ENCODE measurements around the gene CHAT.
A peak's percentile ranks its signal among the peaks of the same experiment; 100 is the strongest.

The CHAT gene

DNA sequence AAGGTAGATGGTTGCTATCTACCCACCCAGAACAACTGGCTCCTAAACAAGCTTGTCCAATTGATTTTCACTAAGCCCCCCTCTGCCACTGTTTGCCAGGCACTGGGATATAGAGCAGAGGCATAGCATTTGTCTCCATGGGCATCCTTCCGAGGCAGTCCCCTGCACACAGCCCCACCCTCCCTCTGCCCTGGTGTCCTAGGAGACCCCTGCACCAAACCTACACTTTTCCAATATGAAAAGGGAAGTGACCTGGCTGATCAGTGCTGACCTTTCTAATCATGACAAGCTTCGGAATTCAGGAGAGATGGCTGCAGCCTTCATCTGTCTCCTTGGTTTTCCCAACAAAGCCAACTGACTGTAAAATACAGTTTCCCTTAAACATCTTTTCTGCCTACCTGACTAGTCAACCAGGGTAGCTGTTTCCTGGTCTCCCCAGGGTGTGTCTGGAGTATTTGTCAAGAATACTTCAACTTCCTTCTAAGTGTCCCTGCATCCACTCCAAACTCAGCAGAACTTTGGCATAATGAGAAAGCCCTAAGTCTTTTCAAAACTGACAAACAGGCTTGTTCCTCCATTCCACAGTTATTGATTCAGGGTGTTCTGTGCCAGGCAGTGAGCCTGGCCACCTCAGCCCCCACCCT is 11.3 kb upstream of the CHAT start:
- Histone ChIP-seq H3K9ac (ENCODE audit: low read depth, low read length) (no peak overlapping the region), H3K36me3 (ENCODE audit: insufficient read depth, low read length) (no peaks in the 10 kb centered on the region), H3K9me3 (ENCODE audit: control insufficient read depth, insufficient read depth, low read length) (no peaks in the 10 kb centered on the region), H3K4me1 (ENCODE audit: insufficient read depth, low read length) (no peaks in the 10 kb centered on the region)

DNA sequence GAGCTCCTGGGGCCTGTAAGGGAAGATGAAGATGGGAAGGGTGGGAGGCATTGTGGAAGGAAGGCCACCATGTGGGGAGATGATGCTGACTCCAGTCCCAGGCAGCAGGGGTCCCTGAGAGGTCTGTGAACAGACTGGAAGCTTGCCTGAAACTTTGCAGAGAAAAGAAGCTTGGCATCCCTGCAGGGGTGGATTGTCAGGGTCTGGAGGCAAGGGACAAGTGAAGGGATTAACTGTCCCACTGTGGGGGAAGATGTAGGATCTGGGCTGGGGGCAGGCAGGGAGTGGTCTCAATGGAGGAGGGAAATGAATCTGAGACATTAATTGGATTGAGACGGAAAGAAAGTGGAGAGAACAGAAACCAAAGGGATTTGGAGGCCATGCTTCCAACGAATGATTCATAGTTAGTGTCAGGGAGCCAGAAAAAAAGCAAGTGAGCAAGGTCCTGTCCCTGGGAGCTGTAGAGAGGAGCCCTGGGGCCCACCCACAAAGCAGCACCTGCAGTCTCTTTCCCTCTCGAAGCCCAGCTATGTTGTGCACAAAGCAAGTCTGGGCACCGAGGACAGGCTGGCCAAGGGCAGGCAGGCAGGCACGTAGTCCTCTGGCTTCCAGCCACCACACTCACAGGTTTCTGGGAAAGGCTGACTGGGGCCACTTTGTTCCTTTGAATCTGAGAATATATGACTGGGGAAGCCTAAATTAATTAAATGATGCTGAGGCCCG is 8.5 kb upstream of the CHAT start:
- Histone ChIP-seq H3K4me1 (ENCODE audit: insufficient read depth, low read length) (no peaks in the 10 kb centered on the region), H3K9ac (ENCODE audit: low read depth, low read length) (no peak overlapping the region), H3K9me3 (ENCODE audit: control insufficient read depth, insufficient read depth, low read length) (no peaks in the 10 kb centered on the region), H3K36me3 (ENCODE audit: insufficient read depth, low read length) (no peaks in the 10 kb centered on the region)

DNA sequence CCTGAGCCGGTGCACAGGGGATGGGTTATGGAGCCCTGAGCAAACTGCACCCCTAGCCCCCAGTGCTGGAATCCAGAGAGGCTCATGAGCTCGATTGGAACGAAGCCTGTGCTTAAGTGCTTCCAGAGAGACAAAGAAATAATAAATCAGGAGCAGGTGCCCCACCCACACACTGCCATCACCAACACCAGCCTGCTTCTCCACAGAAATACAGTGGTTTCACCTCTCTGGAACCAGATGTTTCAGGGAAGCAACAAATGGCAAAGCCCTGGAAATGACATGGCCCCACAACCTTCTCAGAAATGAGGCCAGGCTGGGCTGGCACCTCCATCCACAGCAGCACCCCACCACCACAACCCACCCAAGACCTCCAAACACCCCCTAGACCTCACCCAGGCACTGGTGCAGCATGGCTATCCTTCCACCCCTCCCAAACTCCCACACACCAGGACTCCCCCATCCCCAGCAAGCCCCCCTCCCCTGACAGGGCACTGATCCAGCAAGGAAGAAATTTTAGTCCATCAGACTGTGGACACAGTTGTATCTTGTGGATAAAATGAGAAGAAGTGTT is 7.8 kb upstream of the CHAT start:
- no peaks in the 10 kb centered on the region for H3K36me3 ChIP-seq (ENCODE audit: insufficient read depth, low read length)

DNA sequence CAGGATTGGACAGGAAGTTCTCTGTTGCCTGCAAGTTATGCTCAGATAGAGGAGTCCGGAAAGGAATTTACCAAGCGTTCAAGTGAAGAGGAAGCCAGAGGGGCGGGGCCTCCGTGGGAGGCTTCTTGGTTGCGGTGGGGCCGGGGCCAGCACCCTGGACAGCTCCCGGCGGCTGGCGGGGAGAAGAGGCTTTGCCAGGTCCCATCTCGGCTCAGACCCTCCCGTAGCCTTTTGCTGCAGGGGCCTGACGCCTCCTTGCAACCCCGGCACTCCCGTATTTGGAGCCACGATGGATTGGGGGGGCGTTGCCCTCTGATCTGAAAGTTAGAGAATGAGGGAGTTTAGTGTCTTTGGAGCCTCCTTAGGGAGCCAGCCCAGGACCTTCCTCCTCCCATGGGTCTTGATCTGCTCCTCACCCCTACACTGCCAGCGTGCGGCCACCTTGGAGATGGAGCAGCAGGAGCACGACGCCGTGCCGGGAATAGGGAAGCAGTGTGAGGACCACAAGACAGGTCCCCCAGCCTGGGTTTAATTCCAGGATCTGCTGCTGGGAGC is 6.8 kb upstream of the CHAT start:
- no peaks in the 10 kb centered on the region for H3K36me3 ChIP-seq (ENCODE audit: insufficient read depth, low read length)
- H3K9ac ChIP-seq (ENCODE audit: low read depth, low read length): no peak overlapping the region
- H3K4me1 ChIP-seq (ENCODE audit: insufficient read depth, low read length): no peaks in the 10 kb centered on the region; the same call in 1 of the 2 replicates
- H3K9me3 ChIP-seq (ENCODE audit: control insufficient read depth, insufficient read depth, low read length): no peaks in the 10 kb centered on the region

More for the DNA sequence above, 7.8 kb upstream of the CHAT start:
- H3K9ac ChIP-seq (ENCODE audit: low read depth, low read length): no peak overlapping the region
- H3K4me1 ChIP-seq (ENCODE audit: insufficient read depth, low read length): no peaks in the 10 kb centered on the region; the same call in 1 of the 2 replicates
- no peaks in the 10 kb centered on the region for H3K9me3 ChIP-seq (ENCODE audit: control insufficient read depth, insufficient read depth, low read length)

DNA sequence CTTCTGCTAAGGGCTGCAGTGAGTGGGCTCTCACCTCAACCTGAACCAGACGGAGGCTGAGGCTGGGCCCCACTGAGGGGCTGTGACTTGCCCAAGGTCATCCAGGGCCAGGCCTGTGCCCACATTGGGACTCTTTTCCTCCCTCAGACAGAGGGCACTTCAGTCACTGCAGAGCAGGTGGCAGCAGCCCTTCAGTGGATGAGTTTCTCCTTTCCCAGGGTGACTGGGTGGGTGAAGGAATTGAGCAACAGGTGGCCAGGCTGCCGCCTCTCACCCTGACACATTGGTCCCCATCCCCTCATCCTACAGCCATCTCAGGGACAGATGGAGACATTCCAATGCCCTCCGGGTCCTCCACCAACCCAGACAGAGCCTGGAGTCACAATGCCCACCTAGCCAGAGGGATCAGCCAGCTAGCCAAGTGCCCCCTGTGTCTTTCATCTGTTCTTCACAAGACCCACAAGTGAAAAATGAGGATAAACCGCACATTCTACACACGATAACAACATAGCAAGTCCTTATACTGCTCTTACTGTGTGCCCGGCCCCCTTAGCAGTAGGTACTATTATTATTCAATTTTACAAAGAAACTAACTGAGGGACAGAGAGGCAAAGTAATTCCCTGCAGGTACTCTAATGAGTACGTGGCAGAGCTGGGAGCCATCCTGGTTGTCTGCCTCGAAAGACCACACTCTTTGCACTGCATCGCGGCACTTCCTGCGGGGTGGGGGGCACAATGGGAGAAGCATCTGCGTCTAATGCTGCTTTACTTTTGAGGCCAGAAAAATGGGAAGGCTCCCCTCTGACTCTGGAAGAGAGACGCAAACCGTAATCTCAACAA is 5.5 kb upstream of the CHAT start:
- no peaks in the 10 kb centered on the region for H3K36me3 ChIP-seq (ENCODE audit: insufficient read depth, low read length)
- no peaks in the 10 kb centered on the region for H3K9me3 ChIP-seq (ENCODE audit: control insufficient read depth, insufficient read depth, low read length)
- no peaks in the 10 kb centered on the region; the same call in 1 of the 2 replicates for H3K4me1 ChIP-seq (ENCODE audit: insufficient read depth, low read length)
- peak overlapping the region; percentile 47; the same call in 1 of the 2 replicates for H3K9ac ChIP-seq (ENCODE audit: low read depth, low read length)

DNA sequence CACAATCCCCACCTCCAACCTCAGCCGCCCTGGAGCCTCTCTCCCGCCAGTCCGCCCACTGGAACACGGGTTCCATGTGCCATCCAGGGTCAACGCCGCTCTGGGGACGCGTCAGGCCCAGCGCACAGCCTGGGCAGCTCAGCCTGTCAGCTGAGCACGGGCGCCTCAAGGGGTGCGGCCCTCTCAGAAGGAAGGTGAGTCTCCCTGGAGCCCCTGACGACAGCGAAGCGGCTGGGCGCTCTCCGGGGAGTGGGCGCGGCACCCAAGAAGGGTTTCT is 4.9 kb upstream of the CHAT start:
- no peaks in the 10 kb centered on the region; the same call in 1 of the 2 replicates for H3K4me1 ChIP-seq (ENCODE audit: insufficient read depth, low read length)
- H3K9ac ChIP-seq (ENCODE audit: low read depth, low read length): peak overlapping the region; percentile 47; the same call in 1 of the 2 replicates
- no peaks in the 10 kb centered on the region for H3K9me3 ChIP-seq (ENCODE audit: control insufficient read depth, insufficient read depth, low read length)
- H3K36me3 ChIP-seq (ENCODE audit: insufficient read depth, low read length): no peaks in the 10 kb centered on the region

DNA sequence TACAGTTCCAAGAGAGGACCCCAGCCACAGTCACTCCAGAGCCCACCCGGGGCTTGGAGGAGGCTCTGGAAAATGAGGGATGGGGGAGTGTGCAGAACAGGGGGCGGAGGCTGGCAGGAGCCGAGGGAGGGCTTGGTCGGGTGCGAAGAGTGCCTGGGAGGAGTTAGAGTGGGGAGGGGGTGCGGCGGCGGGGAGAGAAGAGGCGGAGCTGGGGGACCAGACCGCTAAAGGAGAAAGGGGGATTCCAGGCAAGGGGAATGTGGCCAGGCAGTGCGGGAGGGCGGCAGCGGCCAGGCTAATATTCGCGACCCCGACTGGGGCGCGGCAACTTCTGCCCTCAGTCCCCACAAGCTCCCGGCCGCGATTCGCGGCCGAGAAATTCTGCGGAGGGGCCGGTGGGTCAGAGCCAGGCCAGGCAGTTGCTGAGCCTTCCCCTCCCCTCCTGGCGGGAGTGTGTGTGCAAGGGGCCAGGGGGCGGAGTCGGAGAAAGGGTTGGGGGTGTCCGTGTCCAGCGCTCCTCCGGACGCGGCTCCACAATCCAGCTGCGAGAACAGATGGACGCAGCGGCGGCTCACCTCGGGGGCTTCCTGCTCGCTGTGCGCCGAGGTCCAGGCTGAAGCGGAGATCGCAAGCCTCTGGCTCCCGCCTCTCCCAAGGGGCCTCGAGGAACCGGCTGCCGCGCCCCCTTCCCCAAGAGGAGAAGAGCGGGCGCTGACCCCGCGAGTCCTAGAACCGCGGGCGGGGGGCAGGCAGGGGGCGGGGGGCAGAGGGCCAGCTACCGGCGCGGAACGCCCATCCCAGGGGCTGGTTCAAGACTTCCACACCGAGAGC is 4.3 kb upstream of the CHAT start:
- no peaks in the 10 kb centered on the region for H3K36me3 ChIP-seq (ENCODE audit: insufficient read depth, low read length)
- H3K4me1 ChIP-seq (ENCODE audit: insufficient read depth, low read length): no peaks in the 10 kb centered on the region; the same call in 1 of the 2 replicates
- peak overlapping the region; percentile 47; the same call in 1 of the 2 replicates for H3K9ac ChIP-seq (ENCODE audit: low read depth, low read length)
- H3K9me3 ChIP-seq (ENCODE audit: control insufficient read depth, insufficient read depth, low read length): no peaks in the 10 kb centered on the region

DNA sequence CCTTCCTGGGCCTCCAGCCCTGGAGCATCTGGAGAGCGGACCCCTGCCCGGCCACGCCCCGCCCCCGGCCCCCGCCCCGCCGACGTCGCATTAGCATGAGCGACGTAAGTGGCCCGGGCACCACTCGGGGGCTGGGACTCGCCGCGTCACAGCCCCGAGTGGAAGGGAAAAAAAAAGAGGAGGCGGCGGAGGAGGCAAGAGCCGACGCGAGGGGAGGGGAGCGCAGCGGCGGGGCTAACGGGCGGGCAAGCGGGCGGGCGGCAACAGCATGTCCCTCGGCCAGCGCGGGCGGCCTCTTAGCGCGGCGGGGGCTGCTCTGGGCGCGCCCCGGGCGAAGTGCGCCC is 3.8 kb upstream of the CHAT start, which contains the start of gene SLC18A3:
SLC18A3 (plus strand) TSS at position 197 of the 344 bp plus-strand sequence. CDS start 431 bp downstream, outside the sequence.
- Histone ChIP-seq H3K9me3 (ENCODE audit: control insufficient read depth, insufficient read depth, low read length) (no peaks in the 10 kb centered on the region), H3K36me3 (ENCODE audit: insufficient read depth, low read length) (no peaks in the 10 kb centered on the region), H3K9ac (ENCODE audit: low read depth, low read length) (peak within 1 kb of the TSS; percentile 47; the same call in 1 of the 2 replicates), H3K4me1 (ENCODE audit: insufficient read depth, low read length) (no peaks in the 10 kb centered on the region; the same call in 1 of the 2 replicates)

DNA sequence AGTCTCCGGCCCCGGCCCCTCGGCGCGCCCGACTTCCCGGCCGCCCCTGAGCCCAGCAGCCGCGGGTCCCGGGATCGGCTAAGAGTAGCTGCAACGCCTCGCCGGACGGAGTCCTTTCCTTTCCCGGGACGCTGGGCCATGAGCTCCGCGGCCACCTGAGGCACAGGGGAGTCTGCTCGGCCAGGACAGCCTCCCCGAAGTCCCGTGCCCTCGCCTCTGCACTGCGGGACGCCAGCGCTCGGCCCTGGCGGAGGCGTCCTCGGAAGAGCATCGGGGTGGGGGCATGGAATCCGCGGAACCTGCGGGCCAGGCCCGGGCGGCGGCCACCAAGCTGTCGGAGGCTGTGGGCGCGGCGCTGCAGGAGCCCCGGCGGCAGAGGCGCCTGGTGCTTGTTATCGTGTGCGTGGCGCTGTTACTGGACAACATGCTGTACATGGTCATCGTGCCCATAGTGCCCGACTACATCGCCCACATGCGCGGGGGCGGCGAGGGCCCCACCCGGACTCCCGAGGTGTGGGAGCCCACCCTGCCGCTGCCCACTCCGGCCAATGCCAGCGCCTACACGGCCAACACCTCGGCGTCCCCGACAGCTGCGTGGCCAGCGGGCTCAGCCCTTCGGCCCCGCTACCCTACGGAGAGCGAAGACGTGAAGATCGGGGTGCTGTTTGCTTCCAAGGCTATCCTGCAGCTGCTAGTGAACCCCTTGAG is 3.2 kb upstream of the CHAT start:
- H3K9me3 ChIP-seq (ENCODE audit: control insufficient read depth, insufficient read depth, low read length): no peaks in the 10 kb centered on the region
- H3K4me1 ChIP-seq (ENCODE audit: insufficient read depth, low read length): no peaks in the 10 kb centered on the region; the same call in 1 of the 2 replicates
- H3K36me3 ChIP-seq (ENCODE audit: insufficient read depth, low read length): no peaks in the 10 kb centered on the region
- peak overlapping the region; percentile 25; the same call in 1 of the 2 replicates for H3K9ac ChIP-seq (ENCODE audit: low read depth, low read length)

DNA sequence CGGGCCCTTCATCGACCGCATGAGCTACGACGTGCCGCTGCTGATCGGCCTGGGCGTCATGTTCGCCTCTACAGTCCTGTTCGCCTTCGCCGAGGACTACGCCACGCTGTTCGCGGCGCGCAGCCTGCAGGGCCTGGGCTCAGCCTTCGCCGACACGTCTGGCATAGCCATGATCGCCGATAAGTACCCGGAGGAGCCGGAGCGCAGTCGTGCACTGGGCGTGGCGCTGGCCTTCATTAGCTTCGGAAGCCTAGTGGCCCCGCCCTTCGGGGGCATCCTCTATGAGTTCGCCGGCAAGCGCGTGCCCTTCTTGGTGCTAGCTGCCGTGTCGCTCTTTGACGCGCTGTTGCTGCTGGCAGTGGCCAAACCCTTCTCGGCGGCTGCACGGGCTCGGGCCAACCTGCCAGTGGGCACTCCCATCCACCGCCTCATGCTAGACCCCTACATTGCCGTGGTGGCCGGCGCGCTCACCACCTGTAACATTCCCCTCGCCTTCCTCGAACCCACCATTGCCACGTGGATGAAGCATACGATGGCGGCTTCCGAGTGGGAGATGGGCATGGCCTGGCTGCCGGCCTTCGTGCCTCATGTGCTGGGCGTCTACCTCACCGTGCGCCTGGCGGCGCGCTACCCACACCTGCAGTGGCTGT is 2.5 kb upstream of the CHAT start:
- H3K9ac ChIP-seq (ENCODE audit: low read depth, low read length): peak overlapping the region; percentile 25; the same call in 1 of the 2 replicates
- H3K4me1 ChIP-seq (ENCODE audit: insufficient read depth, low read length): no peaks in the 10 kb centered on the region; the same call in 1 of the 2 replicates
- no peaks in the 10 kb centered on the region for H3K36me3 ChIP-seq (ENCODE audit: insufficient read depth, low read length)
- H3K9me3 ChIP-seq (ENCODE audit: control insufficient read depth, insufficient read depth, low read length): no peaks in the 10 kb centered on the region

DNA sequence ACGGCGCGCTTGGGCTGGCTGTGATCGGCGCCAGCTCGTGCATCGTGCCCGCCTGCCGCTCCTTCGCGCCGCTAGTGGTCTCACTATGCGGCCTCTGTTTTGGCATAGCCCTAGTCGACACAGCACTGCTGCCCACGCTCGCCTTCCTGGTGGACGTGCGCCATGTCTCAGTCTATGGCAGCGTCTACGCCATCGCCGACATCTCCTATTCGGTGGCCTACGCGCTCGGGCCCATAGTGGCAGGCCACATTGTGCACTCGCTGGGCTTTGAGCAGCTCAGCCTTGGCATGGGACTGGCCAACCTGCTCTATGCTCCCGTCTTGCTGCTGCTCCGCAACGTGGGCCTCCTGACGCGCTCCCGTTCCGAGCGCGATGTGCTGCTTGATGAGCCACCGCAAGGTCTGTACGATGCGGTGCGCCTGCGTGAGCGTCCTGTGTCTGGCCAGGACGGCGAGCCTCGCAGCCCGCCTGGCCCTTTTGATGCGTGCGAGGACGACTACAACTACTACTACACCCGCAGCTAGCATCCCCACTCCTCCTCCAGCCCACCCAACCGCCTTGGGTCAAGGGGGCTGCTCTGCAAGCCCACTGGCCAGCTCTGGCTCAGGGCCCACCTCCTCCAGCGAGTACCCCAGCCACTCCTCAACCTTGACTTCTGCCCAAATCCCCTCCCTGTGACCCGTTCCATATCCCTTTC is 1.9 kb upstream of the CHAT start:
- Histone ChIP-seq H3K4me1 (ENCODE audit: insufficient read depth, low read length) (no peaks in the 10 kb centered on the region; the same call in 1 of the 2 replicates), H3K9ac (ENCODE audit: low read depth, low read length) (no peak overlapping the region), H3K9me3 (ENCODE audit: control insufficient read depth, insufficient read depth, low read length) (no peaks in the 10 kb centered on the region), H3K36me3 (ENCODE audit: insufficient read depth, low read length) (no peaks in the 10 kb centered on the region)

DNA sequence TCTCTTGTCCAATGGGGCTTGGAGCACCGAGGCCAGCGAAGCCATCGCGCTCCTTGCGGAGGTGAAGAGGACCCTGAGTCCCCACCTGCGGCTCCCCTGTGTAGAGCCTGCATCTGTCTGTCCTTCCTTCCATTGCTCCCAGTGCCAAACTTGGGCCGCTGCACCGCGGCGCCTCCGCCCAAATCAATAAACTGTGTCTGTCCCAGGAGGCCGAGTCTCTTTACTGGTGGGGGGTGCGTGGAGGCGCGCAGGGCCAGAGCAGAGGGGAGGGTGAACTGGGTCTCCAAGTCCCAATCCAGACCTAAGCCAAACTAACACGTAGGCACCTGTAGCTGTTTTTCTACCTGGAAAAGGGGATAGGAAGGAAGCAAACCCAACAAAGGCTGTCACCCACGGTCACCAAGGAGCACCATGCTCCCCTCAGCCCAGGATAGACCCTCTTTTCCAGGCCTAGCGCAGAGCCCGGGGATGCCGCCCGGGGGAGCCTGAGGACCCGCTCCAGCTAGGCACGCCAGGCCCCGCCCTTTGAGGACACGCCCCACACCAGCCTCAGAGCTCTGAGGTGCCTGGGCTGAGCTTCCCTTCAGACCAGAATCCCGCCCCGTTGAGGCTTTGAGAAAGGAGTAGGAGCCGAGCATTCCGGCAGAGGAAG is 1.2 kb upstream of the CHAT start:
- Histone ChIP-seq H3K4me1 (ENCODE audit: insufficient read depth, low read length) (no peaks in the 10 kb centered on the region; the same call in 1 of the 2 replicates), H3K9ac (ENCODE audit: low read depth, low read length) (no peak overlapping the region), H3K9me3 (ENCODE audit: control insufficient read depth, insufficient read depth, low read length) (no peaks in the 10 kb centered on the region), H3K36me3 (ENCODE audit: insufficient read depth, low read length) (no peaks in the 10 kb centered on the region)

Data from ES-I3 (cell line).